ENCODE data around the gene FNDC11. TPM values are rescaled to one million over a fixed set of nuclear protein-coding genes. Genes with fewer than 3 reads are reported as not detected.
"Not testable (repeated sequence)": the region's sequence is repeated elsewhere in the genome, so short reads cannot be mapped to it uniquely, and the experiment has no call there.

Gene FNDC11
- total RNA-seq, 6 experiments from 2014 or later = not detected

- TF ChIP-seq POLR2A (IDR thresholded peaks at IDR 0.05) (no peak), CTCF (IDR thresholded peaks at IDR 0.05) (no peak)
- intact Hi-C loops (cut with DNase I) = no loop called here
- no peak for ATAC-seq
These were observed 3.5 kb downstream of the FNDC11 start for GRCh38 chr20:63557481-63557891.

GRCh38 chr20:63558804-63559484, 5.0 kb downstream of the FNDC11 start:
- WGBS (ENCODE audit: insufficient coverage, low coverage, low lambda C conversion rate, missing lambda C conversion rate) = 86% methylated on average over 9 of the region's 14 CpGs
- TF ChIP-seq POLR2A (IDR thresholded peaks at IDR 0.05) (no peak), CTCF (IDR thresholded peaks at IDR 0.05) (no peak)
- Histone ChIP-seq H3K9me3 (no peaks in the 10 kb centered on the region), H3K4me1 (no peaks in the 10 kb centered on the region), H3K27ac (no peak overlapping the region), H3K27me3 (no peaks in the 10 kb centered on the region), H3K4me3 (no peak overlapping the region), H3K36me3 (peaks cover 0 to 33% (median 15%) of the 10 kb centered on the region in 4 donors)
- intact Hi-C loops (cut with DNase I) = no loop called here
- ATAC-seq (no peak), DNase-seq (no peak)

More at GRCh38 chr20:63557481-63557891, 3.5 kb downstream of the FNDC11 start:
- no peak overlapping the region for H3K27ac ChIP-seq
- WGBS (ENCODE audit: insufficient coverage, low coverage, low lambda C conversion rate, missing lambda C conversion rate) = 87% methylated on average over 6 of the region's 19 CpGs
- no peak for DNase-seq
- no peak overlapping the region for H3K4me3 ChIP-seq
- no peaks in the 10 kb centered on the region for H3K4me1 ChIP-seq
- H3K27me3 ChIP-seq = no peaks in the 10 kb centered on the region
- peaks cover 0 to 27% (median 9%) of the 10 kb centered on the region in 4 donors for H3K36me3 ChIP-seq
- H3K9me3 ChIP-seq = no peaks in the 10 kb centered on the region

GRCh38 chr20:63559485-63560332, 5.8 kb downstream of the FNDC11 start:
- not testable (repeated sequence) for DNase-seq

GRCh38 chr20:63560333-63560805, 6.4 kb downstream of the FNDC11 start:
- TF ChIP-seq POLR2A (IDR thresholded peaks at IDR 0.05) = no peak
- no peak for TF ChIP-seq CTCF (IDR thresholded peaks at IDR 0.05)
- H3K4me3 ChIP-seq = no peak overlapping the region
- H3K4me1 ChIP-seq = no peaks in the 10 kb centered on the region
- 82% methylated on average over 7 of the region's 16 CpGs for WGBS (ENCODE audit: insufficient coverage, low coverage, low lambda C conversion rate, missing lambda C conversion rate)
- no peak for DNase-seq
- no peaks in the 10 kb centered on the region for H3K9me3 ChIP-seq
- intact Hi-C loops (cut with DNase I) = no loop called here
- no peaks in the 10 kb centered on the region for H3K27me3 ChIP-seq
- H3K36me3 ChIP-seq = peaks cover 0 to 41% (median 15%) of the 10 kb centered on the region in 4 donors
- ATAC-seq = no peak
- no peak overlapping the region for H3K27ac ChIP-seq

More at GRCh38 chr20:63559485-63560332, 5.8 kb downstream of the FNDC11 start:
- peaks cover 0 to 34% (median 15%) of the 10 kb centered on the region in 4 donors for H3K36me3 ChIP-seq
- H3K27me3 ChIP-seq; ATAC-seq; H3K4me1 ChIP-seq; H3K4me3 ChIP-seq; H3K27ac ChIP-seq; intact Hi-C loops (cut with DNase I); H3K9me3 ChIP-seq: not testable (repeated sequence)
- WGBS (ENCODE audit: insufficient coverage, low coverage, low lambda C conversion rate, missing lambda C conversion rate) = 100% methylated on average over 1 of the region's 31 CpGs
